Fibroblast of lung (primary cell): ENCODE measurements around the gene PSME4. TPM values are rescaled to one million over a fixed set of nuclear protein-coding genes. Genes with fewer than 3 reads are reported as not detected.

Experiments
- DNase-seq, 2 donors: peaks; one replicate each; pipeline versions ENCODE4 v3.0.0 to v3.0.0-alpha.2; 2010; ENCODE audit warnings: low read depth in 2 of 2
- H2AFZ ChIP-seq: 2 replicates; pipeline ENCODE4 v1.5.1; 2012; ENCODE audit warnings: low read length, control low read depth, inconsistent platforms
- H3K27ac ChIP-seq: 2 replicates; pipeline ENCODE4 v1.5.1; 2011; ENCODE audit warnings: low read length, control low read depth; ENCODE audit not compliant: insufficient read depth
- H3K27me3 ChIP-seq: 2 replicates; pipeline ENCODE4 v1.5.1; 2011; ENCODE audit warnings: mild to moderate bottlenecking, low read length; ENCODE audit not compliant: control insufficient read depth, insufficient read depth
- H3K36me3 ChIP-seq: 2 replicates; pipeline ENCODE4 v1.5.1; 2011; ENCODE audit warnings: low read length; ENCODE audit not compliant: control insufficient read depth, insufficient read depth
- H3K4me1 ChIP-seq: 2 replicates; pipeline ENCODE4 v1.5.1; 2011; ENCODE audit warnings: low read length; ENCODE audit not compliant: control insufficient read depth, insufficient read depth; ENCODE audit errors: extremely low read depth
- H3K4me2 ChIP-seq: 2 replicates; pipeline ENCODE4 v1.5.1; 2011; ENCODE audit warnings: low read length, control low read depth; ENCODE audit not compliant: insufficient read depth; ENCODE audit errors: extremely low read depth
- H3K4me3 ChIP-seq, 4 experiments: fragments of 200-600 bp in 1 of 4; sonication (generic) in 1 of 4; replicated peaks in 1 of 4; 2 replicates each; pipeline ENCODE4 v1.5.1; 2011 to 2016; ENCODE audit warnings: low read length in 4 of 4, low read depth in 3 of 4, mild to moderate bottlenecking in 3 of 4, control low read depth in 2 of 4, inconsistent platforms in 1 of 4, mixed read lengths in 1 of 4; ENCODE audit not compliant: insufficient read depth in 1 of 4; ENCODE audit errors: control extremely low read depth in 1 of 4
- H3K79me2 ChIP-seq: 2 replicates; pipeline ENCODE4 v1.5.1; 2012; ENCODE audit warnings: mild to moderate bottlenecking, low read length, inconsistent platforms; ENCODE audit not compliant: control insufficient read depth, insufficient read depth
- H3K9ac ChIP-seq: 2 replicates; pipeline ENCODE4 v1.5.1; 2011; ENCODE audit warnings: mild to moderate bottlenecking, low read length, control low read depth; ENCODE audit not compliant: insufficient read depth
- H3K9me3 ChIP-seq: 2 replicates; pipeline ENCODE4 v1.5.1; 2012; ENCODE audit warnings: low read depth, low read length; ENCODE audit not compliant: control insufficient read depth, insufficient read depth
- H4K20me1 ChIP-seq: 2 replicates; pipeline ENCODE4 v1.5.1; 2011; ENCODE audit warnings: low read length; ENCODE audit not compliant: control insufficient read depth, insufficient read depth; ENCODE audit errors: extremely low read depth
- CTCF ChIP-seq, 2 donors: IDR thresholded peaks in 1 of 2; conservative IDR thresholded peaks in 1 of 2; 1 replicate in 1 of 2; 2 replicates in 1 of 2; pipeline ENCODE4 v1.5.1; 2011 to 2012; ENCODE audit warnings: low read length in 2 of 2, control low read depth in 1 of 2, inconsistent platforms in 1 of 2, low read depth in 1 of 2, mild to moderate bottlenecking in 1 of 2
- EZH2 ChIP-seq: IDR thresholded peaks from 2 replicates; pipeline ENCODE4 v1.5.1; 2012; ENCODE audit warnings: low read length, control low read depth, mild to moderate bottlenecking; ENCODE audit errors: missing control alignments
- polyA plus RNA-seq, 2 donors: library from polyadenylated mRNA; depleted of rRNA in 1 of 2; stranded (reverse) in 1 of 2; unstranded in 1 of 2; fragments of >200 nt; gene quantifications; 2 replicates each; pipeline ENCODE4 v1.2.1, GENCODE V29; 2011 to 2012; ENCODE audit warnings: missing spikeins in 1 of 2
- total RNA-seq: library from RNA; depleted of rRNA; stranded (reverse); fragments of >200 nt; gene quantifications from 2 replicates; pipeline ENCODE4 v1.2.1, GENCODE V29; 2014

PSME4 gene
- total and polyA plus RNA-seq, 2 donors (not counting 1 experiment from before 2014, with no cell fraction given), result 26.8 to 34.6 TPM

DNA sequence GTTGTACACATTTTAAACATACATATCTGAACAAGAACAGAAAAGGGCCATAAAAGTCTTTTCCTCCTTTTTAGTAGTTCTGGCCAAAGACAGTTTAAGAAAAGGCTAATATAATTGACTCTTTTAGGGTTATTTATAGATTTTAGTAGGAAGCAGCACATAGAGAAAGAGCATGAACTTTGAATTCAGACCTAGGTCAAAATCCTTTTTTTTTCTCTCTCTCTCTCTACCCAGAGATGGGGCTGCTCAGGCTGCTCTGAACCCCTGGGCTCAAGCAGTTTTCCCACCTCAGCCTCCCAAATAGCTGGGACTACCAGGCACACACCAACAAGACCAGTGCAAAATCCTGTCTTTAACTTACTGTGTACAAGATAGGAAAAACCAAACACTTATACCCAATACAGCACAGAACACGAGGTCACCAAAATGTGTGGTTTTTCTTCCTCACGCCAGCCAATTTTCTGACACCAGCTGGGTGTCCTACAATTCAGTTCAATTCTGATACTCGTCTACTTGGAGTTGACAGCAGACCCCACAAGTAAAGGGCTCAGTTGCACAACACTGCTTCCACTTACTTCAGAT is 151.8 kb downstream of the PSME4 start:
- Histone ChIP-seq H3K36me3 (peaks cover 3% of the 10 kb centered on the region), H3K9me3 (no peaks in the 10 kb centered on the region), H3K27me3 (no peaks in the 10 kb centered on the region), H3K4me1 (no peaks in the 10 kb centered on the region), H2AFZ (no peak overlapping the region), H3K27ac (no peak overlapping the region), H3K79me2 (no peaks in the 10 kb centered on the region), H3K4me3 (no peak overlapping the region), H3K9ac (no peak overlapping the region), H3K4me2 (no peak overlapping the region), H4K20me1 (no peaks in the 10 kb centered on the region)
- DNase-seq, result no peak
- TF ChIP-seq CTCF (conservative IDR thresholded peaks at IDR 0.05 in 1 of 2, IDR thresholded peaks at IDR 0.05 in 1 of 2; ENCODE audit: low read depth in 1 of 2, low read length in 2 of 2) (no peak), EZH2 (no peak)

Other genes starting within 250 kb of the PSME4 start
- 1.3 and 1.7 TPM in 2 replicates for gene CHAC2, start 203.2 kb downstream of the PSME4 start, total RNA-seq
- 3.3 and 6.8 TPM in 2 replicates for gene CHAC2, start 203.2 kb downstream of the PSME4 start, polyA plus RNA-seq
- 31.9 and 32.6 TPM in 2 replicates for gene ASB3, start 184.0 kb downstream of the PSME4 start, total RNA-seq
- gene ASB3, start 184.0 kb downstream of the PSME4 start, polyA plus RNA-seq, result 19.0 and 21.1 TPM in 2 replicates
- gene ERLEC1, start 183.9 kb downstream of the PSME4 start, total RNA-seq, result 87.7 and 89.4 TPM in 2 replicates
- gene ERLEC1, start 183.9 kb downstream of the PSME4 start, polyA plus RNA-seq, result 67.7 and 103 TPM in 2 replicates
- gene GPR75, start 111.0 kb downstream of the PSME4 start, total RNA-seq, result 0.77 and 1.8 TPM in 2 replicates
- 1.4 and 2.1 TPM in 2 replicates for gene GPR75, start 111.0 kb downstream of the PSME4 start, polyA plus RNA-seq
- 22.1 and 24.4 TPM in 2 replicates for gene ACYP2, start 144.6 kb upstream of the PSME4 start, total RNA-seq
- gene ACYP2, start 144.6 kb upstream of the PSME4 start, polyA plus RNA-seq, result 9.1 and 9.7 TPM in 2 replicates